MM.1S (cell line): ENCODE data around the gene DBNDD2.

Experiments used
- EZH2 ChIP-seq: fragments of 300-600 bp; sonication (generic); optimal IDR thresholded peaks from 2 replicates; pipeline ENCODE3; 2017; ENCODE audit warnings: low read depth, mild to moderate bottlenecking, antibody characterized with exemption, low read length, mixed read lengths
- TF ChIP-seq, protein P1 (sequence below): fragments of 300-600 bp; sonication (generic); IDR thresholded peaks from 2 replicates; pipeline ENCODE4 v1.5.1; 2016; ENCODE audit warnings: antibody characterized with exemption, low read length, mixed read lengths

DNA sequence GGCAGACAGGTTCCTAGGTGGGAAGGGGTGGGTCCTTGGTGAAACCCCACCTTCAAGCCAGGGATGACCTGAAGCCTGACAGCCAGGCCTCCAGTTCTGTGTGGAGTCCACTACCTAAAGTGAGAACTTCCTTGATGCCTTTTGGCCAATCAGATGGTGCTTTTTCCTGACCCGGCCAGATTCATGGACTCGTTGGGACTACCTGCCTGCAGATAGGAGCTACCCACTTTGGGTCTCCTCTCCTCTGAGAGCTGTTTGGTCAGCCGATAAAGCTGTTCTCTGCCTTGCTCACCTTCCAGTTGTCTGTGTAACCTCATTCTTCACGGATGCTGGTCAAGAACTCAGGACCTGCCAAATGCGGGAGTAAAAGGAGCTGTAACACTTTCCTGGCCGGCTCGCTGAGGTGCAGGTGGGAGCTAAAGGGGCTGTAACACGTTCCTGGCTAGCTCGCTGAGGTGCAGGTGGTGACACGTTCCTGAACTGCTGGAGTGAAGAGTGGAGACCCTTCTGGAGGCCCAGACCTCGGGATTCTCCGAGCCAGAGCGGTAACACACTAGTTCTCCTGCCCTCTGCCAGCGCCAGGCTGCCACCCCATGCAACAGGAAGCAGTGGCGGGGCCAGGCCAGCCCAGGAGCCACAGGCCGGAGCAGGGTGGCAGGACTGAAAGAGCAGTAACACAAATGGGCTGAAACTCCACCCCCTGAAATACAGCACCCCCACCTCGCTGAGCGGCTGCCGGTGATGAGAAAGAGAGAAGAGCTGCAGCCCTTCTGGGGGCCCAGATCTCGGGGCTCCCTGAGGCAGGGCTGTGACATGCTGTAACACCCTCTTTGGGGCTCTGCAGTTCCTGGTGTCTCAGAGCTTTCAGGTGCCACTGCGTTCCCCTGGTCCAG, 13.6 kb upstream of the DBNDD2 start:
- TF ChIP-seq, protein P1, sequence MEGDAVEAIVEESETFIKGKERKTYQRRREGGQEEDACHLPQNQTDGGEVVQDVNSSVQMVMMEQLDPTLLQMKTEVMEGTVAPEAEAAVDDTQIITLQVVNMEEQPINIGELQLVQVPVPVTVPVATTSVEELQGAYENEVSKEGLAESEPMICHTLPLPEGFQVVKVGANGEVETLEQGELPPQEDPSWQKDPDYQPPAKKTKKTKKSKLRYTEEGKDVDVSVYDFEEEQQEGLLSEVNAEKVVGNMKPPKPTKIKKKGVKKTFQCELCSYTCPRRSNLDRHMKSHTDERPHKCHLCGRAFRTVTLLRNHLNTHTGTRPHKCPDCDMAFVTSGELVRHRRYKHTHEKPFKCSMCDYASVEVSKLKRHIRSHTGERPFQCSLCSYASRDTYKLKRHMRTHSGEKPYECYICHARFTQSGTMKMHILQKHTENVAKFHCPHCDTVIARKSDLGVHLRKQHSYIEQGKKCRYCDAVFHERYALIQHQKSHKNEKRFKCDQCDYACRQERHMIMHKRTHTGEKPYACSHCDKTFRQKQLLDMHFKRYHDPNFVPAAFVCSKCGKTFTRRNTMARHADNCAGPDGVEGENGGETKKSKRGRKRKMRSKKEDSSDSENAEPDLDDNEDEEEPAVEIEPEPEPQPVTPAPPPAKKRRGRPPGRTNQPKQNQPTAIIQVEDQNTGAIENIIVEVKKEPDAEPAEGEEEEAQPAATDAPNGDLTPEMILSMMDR, result no peak
- no peak for TF ChIP-seq EZH2
